ENCODE measurements around the gene ATAD1.
"Not testable (repeated sequence)": the region's sequence is repeated elsewhere in the genome, so short reads cannot be mapped to it uniquely, and the experiment has no call there.

DNA sequence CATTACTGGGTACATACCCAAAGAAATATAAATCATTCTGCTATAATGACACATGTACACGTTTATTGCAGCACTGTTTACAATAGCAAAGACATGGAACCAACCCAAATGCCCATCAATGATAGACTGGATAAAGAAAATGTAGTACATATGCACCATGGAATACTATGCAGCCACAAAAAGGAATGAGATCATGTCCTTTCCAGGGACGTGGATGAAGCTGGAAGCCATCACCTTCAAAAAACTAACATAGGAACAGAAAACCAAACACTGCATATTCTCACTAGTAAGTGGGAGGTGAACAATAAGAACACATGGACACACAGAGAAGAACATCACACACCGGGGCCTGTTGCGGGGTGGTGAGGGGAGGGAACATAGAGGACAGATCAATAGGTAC lies 69.8 kb downstream of the ATAD1 start:
- TF ChIP-seq CTCF (IDR thresholded peaks at IDR 0.05); POLR2AphosphoS5 (IDR thresholded peaks at IDR 0.05; ENCODE audit: low read depth, low read length); REST (IDR thresholded peaks at IDR 0.05; ENCODE audit: insufficient read depth in 1 of 2, low read depth in 2 of 2, low read length in 1 of 2): not testable (repeated sequence)

All from Panc1 (cell line).